Left lung (tissue), 10 donors: ENCODE data around the gene SNTB2. TPM values are rescaled to one million over a fixed set of nuclear protein-coding genes. Genes with fewer than 3 reads are reported as not detected.
"Not testable (repeated sequence)": the region's sequence is repeated elsewhere in the genome, so short reads cannot be mapped to it uniquely, and the experiment has no call there.

Experiments used
- ATAC-seq: fragments of 200-7000 bp; cut with Tn5 transposase; one replicate; pipeline ENCODE4 v1.9.1; 2020; ENCODE audit warnings: moderate library complexity
- DNase-seq, 4 donors: peaks; one replicate each; pipeline ENCODE4 v3.0.0-alpha.2; 2013 to 2020
- H3K27ac ChIP-seq, 2 donors: fragments of 200-600 bp; sonication (generic) in 1 of 2; one replicate each; pipeline versions ENCODE4 v1.5.0 to v1.8.0; 2020 to 2021
- H3K27me3 ChIP-seq, 2 donors: fragments of 200-600 bp; sonication (generic) in 1 of 2; one replicate each; pipeline versions ENCODE4 v1.5.0 to v1.8.0; 2020 to 2021
- H3K36me3 ChIP-seq, 2 donors: fragments of 200-600 bp; sonication (generic) in 1 of 2; one replicate each; pipeline versions ENCODE4 v1.5.0 to v1.8.0; 2020 to 2021
- H3K4me1 ChIP-seq, 2 donors: fragments of 200-600 bp; one replicate each; pipeline ENCODE4 v1.8.0; 2021
- H3K4me3 ChIP-seq, 2 donors: fragments of 200-600 bp; sonication (generic) in 1 of 2; one replicate each; pipeline versions ENCODE4 v1.5.0 to v1.8.0; 2020 to 2021; ENCODE audit warnings: mild to moderate bottlenecking in 1 of 2
- H3K9me3 ChIP-seq, 2 donors: fragments of 200-600 bp; sonication (generic) in 1 of 2; one replicate each; pipeline versions ENCODE4 v1.5.0 to v1.8.0; 2020 to 2021
- CTCF ChIP-seq, 2 donors: fragments of 200-600 bp; sonication (generic) in 1 of 2; IDR thresholded peaks; one replicate each; pipeline versions ENCODE4 v1.5.0 to v1.8.0; 2021; ENCODE audit warnings: antibody characterized with exemption in 2 of 2
- intact Hi-C, 2 donors: fragments of 100-400 bp; cut with DNase I; formaldehyde crosslinking; loops; one replicate each; pipeline versions ENCODE4 v1.11.2 to v1.14.2; 2022
- polyA plus RNA-seq, 6 donors: library from polyadenylated mRNA; unstranded; fragments of 120-200 nt; gene quantifications; one replicate each; pipeline ENCODE4 v1.2.1, GENCODE V29; 2013; ENCODE audit not compliant: insufficient read length in 6 of 6
- total RNA-seq, 2 donors: library from RNA; stranded (reverse); fragmentation: NEBNext Ultra II Directional; extraction: Animal tissue kit (Norgen Biotek cat#: 25700); gene quantifications; one replicate each; pipeline ENCODE4 v1.2.1, GENCODE V29; 2021
- donor health status: DM: no; HTN: yes; CAD: no.
- donor health status: DM: no; HTN: no; CAD: no.

Gene SNTB2
- total and polyA plus RNA-seq, 8 donors: 22.8 to 47.3 (median 25.1) TPM

GRCh38 chr16:69250081-69250480 is 63.1 kb downstream of the SNTB2 start:
- no peak for ATAC-seq
- Histone ChIP-seq H3K36me3 (peaks cover 0 to 14% of the 10 kb centered on the region in 2 donors), H3K9me3 (no peaks in the 10 kb centered on the region), H3K27ac (no peak overlapping the region), H3K27me3 (no peaks in the 10 kb centered on the region), H3K4me3 (no peak overlapping the region), H3K4me1 (peaks cover 5 to 6% of the 10 kb centered on the region in 2 donors)
- intact Hi-C loops: no loop called here
- no peak for TF ChIP-seq CTCF (IDR thresholded peaks at IDR 0.05)
- no peak for DNase-seq

- Histone ChIP-seq H3K4me1 (peaks cover 5 to 6% of the 10 kb centered on the region in 2 donors), H3K4me3 (no peak overlapping the region), H3K27me3 (no peaks in the 10 kb centered on the region), H3K9me3 (no peaks in the 10 kb centered on the region), H3K36me3 (no peaks in the 10 kb centered on the region), H3K27ac (peak overlapping the region in 1 of 2 donors; percentile 13)
- DNase-seq (no peak), ATAC-seq (no peak)
- TF ChIP-seq CTCF (IDR thresholded peaks at IDR 0.05): no peak
- intact Hi-C loops: no loop called here
These were observed 66.9 kb downstream of the SNTB2 start for GRCh38 chr16:69253870-69254341.

- H3K27ac ChIP-seq, intact Hi-C loops, H3K9me3 ChIP-seq, H3K4me1 ChIP-seq, H3K27me3 ChIP-seq, ATAC-seq, DNase-seq, H3K4me3 ChIP-seq: not testable (repeated sequence)
- H3K36me3 ChIP-seq: peaks cover 0 to 22% of the 10 kb centered on the region in 2 donors
These were observed 72.4 kb downstream of the SNTB2 start for GRCh38 chr16:69259428-69259764.

GRCh38 chr16:69260019-69260418 is 73.1 kb downstream of the SNTB2 start:
- no peak overlapping the region for H3K4me3 ChIP-seq
- DNase-seq (no peak), ATAC-seq (no peak)
- no peaks in the 10 kb centered on the region for H3K4me1 ChIP-seq
- no peaks in the 10 kb centered on the region for H3K9me3 ChIP-seq
- intact Hi-C loops: no loop called here
- H3K27me3 ChIP-seq: no peaks in the 10 kb centered on the region
- H3K27ac ChIP-seq: no peak overlapping the region
- no peak for TF ChIP-seq CTCF (IDR thresholded peaks at IDR 0.05)
- peaks cover 0 to 29% of the 10 kb centered on the region in 2 donors for H3K36me3 ChIP-seq

GRCh38 chr16:69260506-69260905 is 73.5 kb downstream of the SNTB2 start:
- intact Hi-C loops: no loop called here
- Histone ChIP-seq H3K4me1 (no peaks in the 10 kb centered on the region), H3K36me3 (peaks cover 0 to 30% of the 10 kb centered on the region in 2 donors), H3K27ac (no peak overlapping the region), H3K9me3 (no peaks in the 10 kb centered on the region), H3K27me3 (no peaks in the 10 kb centered on the region), H3K4me3 (no peak overlapping the region)
- DNase-seq: no peak
- ATAC-seq: no peak
- no peak for TF ChIP-seq CTCF (IDR thresholded peaks at IDR 0.05)

GRCh38 chr16:69266334-69267063 is 79.5 kb downstream of the SNTB2 start:
- no peak for DNase-seq
- no peak for TF ChIP-seq CTCF (IDR thresholded peaks at IDR 0.05)
- intact Hi-C loops: no loop called here
- peaks cover 0 to 3% of the 10 kb centered on the region in 2 donors for H3K4me1 ChIP-seq
- H3K4me3 ChIP-seq: no peak overlapping the region
- no peaks in the 10 kb centered on the region for H3K27me3 ChIP-seq
- no peaks in the 10 kb centered on the region for H3K9me3 ChIP-seq
- no peak overlapping the region for H3K27ac ChIP-seq
- ATAC-seq: no peak
- H3K36me3 ChIP-seq: peaks cover 0 to 36% of the 10 kb centered on the region in 2 donors
